Measurements from ENCODE around the gene PPP1R15B. TPM values are rescaled to one million over a fixed set of nuclear protein-coding genes. Genes with fewer than 3 reads are reported as not detected.
A peak's percentile ranks its signal among the peaks of the same experiment; 100 is the strongest.

PPP1R15B gene
- total RNA-seq, 1 donor from 2014 or later, result 43.2 TPM

- H3K9me3 Mint-ChIP-seq (ENCODE audit: unreplicated experiment), result no peaks in the 10 kb centered on the region
- H3K36me3 Mint-ChIP-seq (ENCODE audit: low read depth, unreplicated experiment), result peaks cover 3% of the 10 kb centered on the region
- DNase-seq (ENCODE audit: low spot score), result peak; percentile 68
- no peak overlapping the region for H3K27ac Mint-ChIP-seq (ENCODE audit: unreplicated experiment)
- H3K4me1 Mint-ChIP-seq (ENCODE audit: unreplicated experiment), result peaks cover 33% of the 10 kb centered on the region
- peaks cover 11% of the 10 kb centered on the region for H3K27me3 Mint-ChIP-seq (ENCODE audit: unreplicated experiment)
- TF ChIP-seq CTCF (IDR thresholded peaks at IDR 0.05; ENCODE audit: unreplicated experiment), result peak; percentile 94
- H3K4me3 Mint-ChIP-seq (ENCODE audit: unreplicated experiment), result peak overlapping the region; percentile 21
Measured at GRCh38 chr1:204363335-204364114, 48.1 kb downstream of the PPP1R15B start.

- H3K27ac Mint-ChIP-seq (ENCODE audit: unreplicated experiment), result no peak overlapping the region
- H3K36me3 Mint-ChIP-seq (ENCODE audit: low read depth, unreplicated experiment), result peaks cover 3% of the 10 kb centered on the region
- no peak for DNase-seq (ENCODE audit: low spot score)
- H3K27me3 Mint-ChIP-seq (ENCODE audit: unreplicated experiment), result peaks cover 11% of the 10 kb centered on the region
- no peaks in the 10 kb centered on the region for H3K9me3 Mint-ChIP-seq (ENCODE audit: unreplicated experiment)
- TF ChIP-seq CTCF (IDR thresholded peaks at IDR 0.05; ENCODE audit: unreplicated experiment), result no peak
- no peak overlapping the region for H3K4me3 Mint-ChIP-seq (ENCODE audit: unreplicated experiment)
- peaks cover 33% of the 10 kb centered on the region for H3K4me1 Mint-ChIP-seq (ENCODE audit: unreplicated experiment)
Measured at GRCh38 chr1:204362984-204363334, 48.7 kb downstream of the PPP1R15B start.

GRCh38 chr1:204361781-204362180 lies 49.8 kb downstream of the PPP1R15B start:
- no peak for TF ChIP-seq CTCF (IDR thresholded peaks at IDR 0.05; ENCODE audit: unreplicated experiment)
- H3K27ac Mint-ChIP-seq (ENCODE audit: unreplicated experiment), result no peak overlapping the region
- no peak for DNase-seq (ENCODE audit: low spot score)
- H3K4me1 Mint-ChIP-seq (ENCODE audit: unreplicated experiment), result peaks cover 25% of the 10 kb centered on the region
- H3K36me3 Mint-ChIP-seq (ENCODE audit: low read depth, unreplicated experiment), result peaks cover 3% of the 10 kb centered on the region
- no peak overlapping the region for H3K4me3 Mint-ChIP-seq (ENCODE audit: unreplicated experiment)
- peaks cover 11% of the 10 kb centered on the region for H3K27me3 Mint-ChIP-seq (ENCODE audit: unreplicated experiment)
- H3K9me3 Mint-ChIP-seq (ENCODE audit: unreplicated experiment), result no peaks in the 10 kb centered on the region

GRCh38 chr1:204361341-204361771 lies 50.3 kb downstream of the PPP1R15B start:
- peaks cover 3% of the 10 kb centered on the region for H3K36me3 Mint-ChIP-seq (ENCODE audit: low read depth, unreplicated experiment)
- H3K4me1 Mint-ChIP-seq (ENCODE audit: unreplicated experiment), result peaks cover 25% of the 10 kb centered on the region
- no peak for DNase-seq (ENCODE audit: low spot score)
- TF ChIP-seq CTCF (IDR thresholded peaks at IDR 0.05; ENCODE audit: unreplicated experiment), result no peak
- peaks cover 11% of the 10 kb centered on the region for H3K27me3 Mint-ChIP-seq (ENCODE audit: unreplicated experiment)
- no peak overlapping the region for H3K4me3 Mint-ChIP-seq (ENCODE audit: unreplicated experiment)
- H3K27ac Mint-ChIP-seq (ENCODE audit: unreplicated experiment), result no peak overlapping the region
- no peaks in the 10 kb centered on the region for H3K9me3 Mint-ChIP-seq (ENCODE audit: unreplicated experiment)

- TF ChIP-seq CTCF (IDR thresholded peaks at IDR 0.05; ENCODE audit: unreplicated experiment), result no peak
- Mint-ChIP-seq H3K27ac (ENCODE audit: unreplicated experiment) (no peak overlapping the region), H3K27me3 (ENCODE audit: unreplicated experiment) (peaks cover 13% of the 10 kb centered on the region), H3K36me3 (ENCODE audit: low read depth, unreplicated experiment) (no peaks in the 10 kb centered on the region), H3K4me3 (ENCODE audit: unreplicated experiment) (no peak overlapping the region), H3K4me1 (ENCODE audit: unreplicated experiment) (peaks cover 22% of the 10 kb centered on the region), H3K9me3 (ENCODE audit: unreplicated experiment) (no peaks in the 10 kb centered on the region)
- no peak for DNase-seq (ENCODE audit: low spot score)
Measured at GRCh38 chr1:204360314-204360713, 51.3 kb downstream of the PPP1R15B start.

Measured in endothelial cell (in vitro differentiated cells).